ENCODE measurements around the gene SYNPO2L.
"Not testable (repeated sequence)": the region's sequence is repeated elsewhere in the genome, so short reads cannot be mapped to it uniquely, and the experiment has no call there.

The SYNPO2L gene

GRCh38 chr10:73655990-73656298 lies at the start of gene SYNPO2L:
TSS of gene SYNPO2L (minus strand) at chr10:73656029. CDS start at chr10:73655922, 107 bp downstream.
- DNase-seq (ENCODE audit: low read depth, low spot score), result no peak

- DNase-seq (ENCODE audit: low read depth, low spot score), result not testable (repeated sequence)
These were observed 48.1 kb upstream of the SYNPO2L start for GRCh38 chr10:73703924-73704323.

GRCh38 chr10:73698819-73699218 lies 43.0 kb upstream of the SYNPO2L start:
- not testable (repeated sequence) for DNase-seq (ENCODE audit: low read depth, low spot score)

- not testable (repeated sequence) for DNase-seq (ENCODE audit: low read depth, low spot score)
These were observed 41.9 kb upstream of the SYNPO2L start, which contains the start of gene AGAP5 for GRCh38 chr10:73697675-73698159. TSS of gene AGAP5 (minus strand) at chr10:73698109. CDS start at chr10:73697755, 354 bp downstream.

- not testable (repeated sequence) for DNase-seq (ENCODE audit: low read depth, low spot score)
These were observed 39.5 kb upstream of the SYNPO2L start for GRCh38 chr10:73695302-73695701.

GRCh38 chr10:73690755-73691154 lies 34.9 kb upstream of the SYNPO2L start:
- DNase-seq (ENCODE audit: low read depth, low spot score), result not testable (repeated sequence)

- DNase-seq (ENCODE audit: low read depth, low spot score), result not testable (repeated sequence)
These were observed 33.8 kb upstream of the SYNPO2L start for GRCh38 chr10:73689596-73689995.

GRCh38 chr10:73687641-73688040 lies 31.8 kb upstream of the SYNPO2L start:
- DNase-seq (ENCODE audit: low read depth, low spot score), result not testable (repeated sequence)

- not testable (repeated sequence) for DNase-seq (ENCODE audit: low read depth, low spot score)
These were observed 18.7 kb upstream of the SYNPO2L start for GRCh38 chr10:73674546-73674945.

GRCh38 chr10:73668378-73668777 lies 12.5 kb upstream of the SYNPO2L start:
- not testable (repeated sequence) for DNase-seq (ENCODE audit: low read depth, low spot score)

- not testable (repeated sequence) for DNase-seq (ENCODE audit: low read depth, low spot score)
These were observed 10.5 kb upstream of the SYNPO2L start for GRCh38 chr10:73666153-73666809.

- DNase-seq (ENCODE audit: low read depth, low spot score), result not testable (repeated sequence)
These were observed 9.8 kb upstream of the SYNPO2L start for GRCh38 chr10:73665581-73665980.

GRCh38 chr10:73664156-73665040 lies 8.6 kb upstream of the SYNPO2L start:
- DNase-seq (ENCODE audit: low read depth, low spot score), result not testable (repeated sequence)

- DNase-seq (ENCODE audit: low read depth, low spot score), result not testable (repeated sequence)
These were observed 7.8 kb upstream of the SYNPO2L start for GRCh38 chr10:73663621-73664020.

GRCh38 chr10:73662705-73663104 lies 6.9 kb upstream of the SYNPO2L start:
- not testable (repeated sequence) for DNase-seq (ENCODE audit: low read depth, low spot score)

GRCh38 chr10:73655257-73655989 lies 406 bp downstream of the SYNPO2L start:
- no peak for DNase-seq (ENCODE audit: low read depth, low spot score)

GRCh38 chr10:73653701-73654100 lies 2.1 kb downstream of the SYNPO2L start:
- DNase-seq (ENCODE audit: low read depth, low spot score), result no peak

- no peak for DNase-seq (ENCODE audit: low read depth, low spot score)
These were observed 2.6 kb downstream of the SYNPO2L start for GRCh38 chr10:73653195-73653594.

GRCh38 chr10:73650537-73651331 lies 5.1 kb downstream of the SYNPO2L start:
- DNase-seq (ENCODE audit: low read depth, low spot score), result no peak

GRCh38 chr10:73649876-73650536 lies 5.8 kb downstream of the SYNPO2L start:
- DNase-seq (ENCODE audit: low read depth, low spot score), result no peak

Data from activated CD4-positive, CD25-positive, alpha-beta regulatory T cell treated with anti-CD3 and anti-CD28 coated beads, Interleukin-2, amount 50 U/mL, for 16 hours (primary cell).